ENCODE results near the gene PTPRN2.

GRCh38 chr7:158353606-158354570 lies 233.7 kb downstream of the PTPRN2 start:
- TF ChIP-seq, protein P1, sequence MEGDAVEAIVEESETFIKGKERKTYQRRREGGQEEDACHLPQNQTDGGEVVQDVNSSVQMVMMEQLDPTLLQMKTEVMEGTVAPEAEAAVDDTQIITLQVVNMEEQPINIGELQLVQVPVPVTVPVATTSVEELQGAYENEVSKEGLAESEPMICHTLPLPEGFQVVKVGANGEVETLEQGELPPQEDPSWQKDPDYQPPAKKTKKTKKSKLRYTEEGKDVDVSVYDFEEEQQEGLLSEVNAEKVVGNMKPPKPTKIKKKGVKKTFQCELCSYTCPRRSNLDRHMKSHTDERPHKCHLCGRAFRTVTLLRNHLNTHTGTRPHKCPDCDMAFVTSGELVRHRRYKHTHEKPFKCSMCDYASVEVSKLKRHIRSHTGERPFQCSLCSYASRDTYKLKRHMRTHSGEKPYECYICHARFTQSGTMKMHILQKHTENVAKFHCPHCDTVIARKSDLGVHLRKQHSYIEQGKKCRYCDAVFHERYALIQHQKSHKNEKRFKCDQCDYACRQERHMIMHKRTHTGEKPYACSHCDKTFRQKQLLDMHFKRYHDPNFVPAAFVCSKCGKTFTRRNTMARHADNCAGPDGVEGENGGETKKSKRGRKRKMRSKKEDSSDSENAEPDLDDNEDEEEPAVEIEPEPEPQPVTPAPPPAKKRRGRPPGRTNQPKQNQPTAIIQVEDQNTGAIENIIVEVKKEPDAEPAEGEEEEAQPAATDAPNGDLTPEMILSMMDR (IDR thresholded peaks at IDR 0.05), result peak; percentile 84
- no peak for TF ChIP-seq ZFX (IDR thresholded peaks at IDR 0.05; ENCODE audit: borderline replicate concordance)
